Panc1 (cell line): ENCODE results near the gene PRSS27. TPM values are rescaled to one million over a fixed set of nuclear protein-coding genes. Genes with fewer than 3 reads are reported as not detected.

Experiments used
- ATAC-seq: fragments of 200-7000 bp; cut with Tn5 transposase; 2 replicates; pipeline ENCODE4 v1.9.1; 2020; ENCODE audit warnings: mild to moderate bottlenecking, moderate library complexity
- BruUV-seq: library from RNA; stranded (reverse); fragments of 400-500 nt; replicated peaks from 2 replicates; lab custom pipeline; 2021; lab: Mats Ljungman, UMichigan
- CTCF ChIA-PET: fragments of 300-600 bp; sonication (Branson Sonifier 250); formaldehyde crosslinking; loops from one replicate; lab custom pipeline; 2022; ENCODE audit warnings: antibody characterized with exemption; lab: Charles Lee
- POLR2A ChIA-PET: fragments of 300-600 bp; sonication (Branson Sonifier 250); formaldehyde crosslinking; loops from one replicate; lab custom pipeline; 2022; ENCODE audit warnings: antibody characterized with exemption; lab: Charles Lee
- DNase-seq: peaks from one replicate; pipeline ENCODE4 v3.0.0-alpha.2; 2010; ENCODE audit warnings: low read depth, low spot score
- H3K27ac ChIP-seq: 2 replicates; pipeline ENCODE4 v1.5.1; 2011; ENCODE audit warnings: mild to moderate bottlenecking, low read length, inconsistent platforms
- H3K27me3 ChIP-seq: fragments of 200-500 bp; sonication (Bioruptor generic); 2 replicates; pipeline ENCODE4 v1.6.0; 2014; ENCODE audit warnings: low read length, inconsistent platforms; ENCODE audit not compliant: control insufficient read depth, insufficient read depth
- H3K36me3 ChIP-seq: fragments of 200-500 bp; sonication (Bioruptor generic); 2 replicates; pipeline ENCODE4 v1.5.1; 2014; ENCODE audit warnings: inconsistent platforms, mild to moderate bottlenecking, low read length, moderate library complexity; ENCODE audit not compliant: control insufficient read depth, insufficient read depth
- H3K4me1 ChIP-seq: 2 replicates; pipeline ENCODE4 v1.5.1; 2011; ENCODE audit warnings: inconsistent platforms, mild to moderate bottlenecking, low read length, moderate library complexity; ENCODE audit not compliant: control insufficient read depth, insufficient read depth
- H3K4me3 ChIP-seq, 2 experiments: 2 replicates each; pipeline ENCODE4 v1.5.1; 2011 to 2012; ENCODE audit warnings: low read depth in 2 of 2, low read length in 2 of 2, mild to moderate bottlenecking in 2 of 2, inconsistent platforms in 1 of 2, moderate library complexity in 1 of 2
- H3K9me3 ChIP-seq: fragments of 200-500 bp; sonication (Bioruptor generic); 2 replicates; pipeline ENCODE4 v1.5.1; 2014; ENCODE audit warnings: low read depth, mild to moderate bottlenecking, inconsistent platforms, low read length, moderate library complexity; ENCODE audit not compliant: control insufficient read depth, insufficient read depth
- POLR2AphosphoS5 ChIP-seq: IDR thresholded peaks from 2 replicates; pipeline ENCODE4 v1.6.1; 2012; ENCODE audit warnings: mild to moderate bottlenecking, low read depth, low read length, moderate library complexity
- SIN3A ChIP-seq: IDR thresholded peaks from 2 replicates; pipeline ENCODE4 v1.6.1; 2012; ENCODE audit warnings: low read depth, mild to moderate bottlenecking, low read length, moderate library complexity, borderline replicate concordance; ENCODE audit not compliant: insufficient read depth
- TCF7L2 ChIP-seq: IDR thresholded peaks from 2 replicates; pipeline ENCODE4 v1.6.1; 2011; ENCODE audit warnings: mild to moderate bottlenecking, low read depth, low read length, inconsistent platforms
- in situ Hi-C: cut with HindIII; loops from 2 replicates; pipeline ENCODE4 v1.10.0; 2016; ENCODE audit warnings: low sequenced_read_pairs, low pct_unique_long_range_greater_than_20kb
- intact Hi-C: fragments of 100-400 bp; cut with micrococcal nuclease; formaldehyde crosslinking; loops from one replicate; pipeline ENCODE4 v1.10.0; 2022; ENCODE audit not compliant: unreplicated experiment
- total RNA-seq: library from RNA; stranded (reverse); gene quantifications from one replicate; pipeline ENCODE4 v1.2.1, GENCODE V29; 2021; ENCODE audit not compliant: unreplicated experiment
- TF ChIP-seq, protein P1 (sequence below), 2 experiments: IDR thresholded peaks; 2 replicates each; pipeline ENCODE4 v1.6.1; 2011 to 2012; ENCODE audit warnings: low read depth in 2 of 2, control low read depth in 1 of 2, low read length in 1 of 2, mild to moderate bottlenecking in 1 of 2, moderate library complexity in 1 of 2; ENCODE audit not compliant: insufficient read depth in 1 of 2
- TF ChIP-seq, protein P2 (sequence below): fragments of 450-650 bp; IDR thresholded peaks from 2 replicates; pipeline ENCODE4 v1.5.1; 2017; ENCODE audit warnings: mild to moderate bottlenecking

The PRSS27 gene
- total RNA-seq, 1 experiment from 2014 or later: 3.3 TPM

DNA sequence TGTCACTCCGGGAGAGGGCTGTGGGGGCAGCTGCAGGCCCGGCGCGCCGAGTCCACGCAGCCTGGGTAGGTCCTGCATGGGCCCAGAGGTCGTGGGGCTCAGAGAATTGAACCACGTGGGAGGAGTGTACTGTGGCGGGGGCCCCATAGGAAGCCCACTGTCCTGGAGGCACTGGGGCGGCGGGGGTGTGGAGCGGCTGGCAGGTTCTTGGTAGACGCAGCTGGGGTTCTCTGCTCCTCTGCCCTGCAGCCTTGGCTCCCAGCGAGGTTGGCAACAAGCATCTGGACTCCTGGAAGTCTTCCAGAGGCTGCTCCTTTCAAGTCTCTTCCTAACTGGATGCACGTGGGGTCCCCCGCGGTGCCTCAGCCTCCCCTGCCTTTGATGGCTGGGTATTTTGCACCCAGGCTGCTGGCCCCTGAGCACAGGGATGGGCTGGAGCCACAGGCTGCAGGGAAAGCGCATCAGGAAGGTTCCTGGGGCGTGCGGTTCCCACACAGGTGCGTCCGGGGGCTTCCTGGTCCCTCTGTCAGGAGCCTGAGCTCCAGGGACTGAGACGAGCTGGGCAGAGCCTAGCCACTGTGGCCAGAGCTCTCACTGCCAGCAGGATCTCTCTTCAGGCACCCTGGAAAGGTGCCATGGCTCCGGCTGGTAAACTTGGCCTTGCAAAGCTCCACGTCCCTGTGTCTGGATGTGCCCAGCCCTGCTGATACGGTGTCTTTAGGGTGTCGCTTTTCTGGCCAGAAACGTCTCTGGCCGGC lies 28.4 kb downstream of the PRSS27 start:
- no peak for DNase-seq
- Histone ChIP-seq H3K27me3 (no peaks in the 10 kb centered on the region), H3K4me1 (peaks cover 10% of the 10 kb centered on the region), H3K36me3 (no peaks in the 10 kb centered on the region), H3K27ac (no peak overlapping the region), H3K9me3 (no peaks in the 10 kb centered on the region), H3K4me3 (no peak overlapping the region)
- intact Hi-C loops (no loop called here), in situ Hi-C loops (no loop called here)
- no peak for TF ChIP-seq TCF7L2
- TF ChIP-seq, protein P1, sequence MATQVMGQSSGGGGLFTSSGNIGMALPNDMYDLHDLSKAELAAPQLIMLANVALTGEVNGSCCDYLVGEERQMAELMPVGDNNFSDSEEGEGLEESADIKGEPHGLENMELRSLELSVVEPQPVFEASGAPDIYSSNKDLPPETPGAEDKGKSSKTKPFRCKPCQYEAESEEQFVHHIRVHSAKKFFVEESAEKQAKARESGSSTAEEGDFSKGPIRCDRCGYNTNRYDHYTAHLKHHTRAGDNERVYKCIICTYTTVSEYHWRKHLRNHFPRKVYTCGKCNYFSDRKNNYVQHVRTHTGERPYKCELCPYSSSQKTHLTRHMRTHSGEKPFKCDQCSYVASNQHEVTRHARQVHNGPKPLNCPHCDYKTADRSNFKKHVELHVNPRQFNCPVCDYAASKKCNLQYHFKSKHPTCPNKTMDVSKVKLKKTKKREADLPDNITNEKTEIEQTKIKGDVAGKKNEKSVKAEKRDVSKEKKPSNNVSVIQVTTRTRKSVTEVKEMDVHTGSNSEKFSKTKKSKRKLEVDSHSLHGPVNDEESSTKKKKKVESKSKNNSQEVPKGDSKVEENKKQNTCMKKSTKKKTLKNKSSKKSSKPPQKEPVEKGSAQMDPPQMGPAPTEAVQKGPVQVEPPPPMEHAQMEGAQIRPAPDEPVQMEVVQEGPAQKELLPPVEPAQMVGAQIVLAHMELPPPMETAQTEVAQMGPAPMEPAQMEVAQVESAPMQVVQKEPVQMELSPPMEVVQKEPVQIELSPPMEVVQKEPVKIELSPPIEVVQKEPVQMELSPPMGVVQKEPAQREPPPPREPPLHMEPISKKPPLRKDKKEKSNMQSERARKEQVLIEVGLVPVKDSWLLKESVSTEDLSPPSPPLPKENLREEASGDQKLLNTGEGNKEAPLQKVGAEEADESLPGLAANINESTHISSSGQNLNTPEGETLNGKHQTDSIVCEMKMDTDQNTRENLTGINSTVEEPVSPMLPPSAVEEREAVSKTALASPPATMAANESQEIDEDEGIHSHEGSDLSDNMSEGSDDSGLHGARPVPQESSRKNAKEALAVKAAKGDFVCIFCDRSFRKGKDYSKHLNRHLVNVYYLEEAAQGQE (IDR thresholded peaks at IDR 0.05; ENCODE audit: insufficient read depth in 1 of 2, low read depth in 2 of 2, low read length in 1 of 2): no peak
- TF ChIP-seq POLR2AphosphoS5: no peak
- no peak for TF ChIP-seq SIN3A
- TF ChIP-seq, protein P2, sequence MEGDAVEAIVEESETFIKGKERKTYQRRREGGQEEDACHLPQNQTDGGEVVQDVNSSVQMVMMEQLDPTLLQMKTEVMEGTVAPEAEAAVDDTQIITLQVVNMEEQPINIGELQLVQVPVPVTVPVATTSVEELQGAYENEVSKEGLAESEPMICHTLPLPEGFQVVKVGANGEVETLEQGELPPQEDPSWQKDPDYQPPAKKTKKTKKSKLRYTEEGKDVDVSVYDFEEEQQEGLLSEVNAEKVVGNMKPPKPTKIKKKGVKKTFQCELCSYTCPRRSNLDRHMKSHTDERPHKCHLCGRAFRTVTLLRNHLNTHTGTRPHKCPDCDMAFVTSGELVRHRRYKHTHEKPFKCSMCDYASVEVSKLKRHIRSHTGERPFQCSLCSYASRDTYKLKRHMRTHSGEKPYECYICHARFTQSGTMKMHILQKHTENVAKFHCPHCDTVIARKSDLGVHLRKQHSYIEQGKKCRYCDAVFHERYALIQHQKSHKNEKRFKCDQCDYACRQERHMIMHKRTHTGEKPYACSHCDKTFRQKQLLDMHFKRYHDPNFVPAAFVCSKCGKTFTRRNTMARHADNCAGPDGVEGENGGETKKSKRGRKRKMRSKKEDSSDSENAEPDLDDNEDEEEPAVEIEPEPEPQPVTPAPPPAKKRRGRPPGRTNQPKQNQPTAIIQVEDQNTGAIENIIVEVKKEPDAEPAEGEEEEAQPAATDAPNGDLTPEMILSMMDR: no peak
- ChIA-PET CTCF (no interaction called here), POLR2A (no interaction called here)
- no peak for ATAC-seq
- no TSS peak for BruUV-seq

DNA sequence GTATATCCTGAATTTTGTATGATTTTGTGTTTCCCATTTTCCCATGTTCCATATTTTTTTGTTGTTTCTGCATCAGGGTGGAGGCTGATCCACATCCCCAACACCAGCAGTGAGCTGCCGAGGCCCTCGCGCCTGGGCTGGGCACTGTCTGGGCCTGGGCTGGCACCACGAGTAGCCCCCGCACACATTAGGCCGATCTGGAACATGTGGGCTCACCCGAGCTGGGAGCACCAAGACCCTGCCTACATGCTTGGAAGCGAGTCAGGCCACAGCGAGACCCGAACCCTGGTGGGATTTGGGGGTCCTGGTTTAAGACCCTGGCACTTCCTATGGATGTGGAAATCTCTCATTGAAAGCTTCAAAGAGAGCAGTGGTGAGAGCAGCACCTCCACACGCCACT lies 29.2 kb downstream of the PRSS27 start:
- in situ Hi-C loops: no loop called here
- Histone ChIP-seq H3K27ac (no peak overlapping the region), H3K36me3 (no peaks in the 10 kb centered on the region), H3K9me3 (no peaks in the 10 kb centered on the region), H3K4me1 (peaks cover 10% of the 10 kb centered on the region), H3K4me3 (no peak overlapping the region), H3K27me3 (no peaks in the 10 kb centered on the region)
- intact Hi-C loops: no loop called here
- ATAC-seq: no peak
- TF ChIP-seq, protein P1 (IDR thresholded peaks at IDR 0.05; ENCODE audit: insufficient read depth in 1 of 2, low read depth in 2 of 2, low read length in 1 of 2): no peak
- TF ChIP-seq SIN3A (no peak), TCF7L2 (no peak), POLR2AphosphoS5 (no peak)
- TF ChIP-seq, protein P2: no peak
- BruUV-seq: no TSS peak
- DNase-seq: no peak
- POLR2A ChIA-PET: no interaction called here
- CTCF ChIA-PET: no interaction called here
